ENCODE results near the gene CLCN6.

- TF ChIP-seq CTCF (IDR thresholded peaks at IDR 0.05) (no peak), POLR2A (IDR thresholded peaks at IDR 0.05) (no peak)
Observed at GRCh38 chr1:11873395-11874257, 67.6 kb downstream of the CLCN6 start.

Measured in right lobe of liver (tissue), 4 donors.